ENCODE measurements around the gene OR11A1. TPM values are rescaled to one million over a fixed set of nuclear protein-coding genes. Genes with fewer than 3 reads are reported as not detected.
"Not testable (repeated sequence)": the region's sequence is repeated elsewhere in the genome, so short reads cannot be mapped to it uniquely, and the experiment has no call there.

The OR11A1 gene
- polyA plus RNA-seq, 2 donors = not detected

- Histone ChIP-seq H3K4me3 (ENCODE audit: low read depth in 1 of 2, low read length in 2 of 2) (no peak overlapping the region), H3K4me1 (ENCODE audit: control insufficient read depth in 2 of 2, insufficient read depth in 2 of 2, low read length in 1 of 2) (no peaks in the 10 kb centered on the region), H3K27ac (ENCODE audit: low read depth in 2 of 2, low read length in 1 of 2) (no peak overlapping the region), H3K27me3 (ENCODE audit: control insufficient read depth in 1 of 2, insufficient read depth in 2 of 2, low read length in 2 of 2) (no peaks in the 10 kb centered on the region), H3K36me3 (ENCODE audit: control insufficient read depth in 2 of 2, insufficient read depth in 2 of 2, low read length in 1 of 2) (no peaks in the 10 kb centered on the region), H3K9me3 (ENCODE audit: control insufficient read depth in 2 of 2, insufficient read depth in 1 of 2, low read depth in 1 of 2, low read length in 1 of 2) (no peaks in the 10 kb centered on the region)
- WGBS, 2 donors = 80% methylated on average over 6 of the region's 6 CpGs
Measured at GRCh38 chr6:29462022-29462421, 5.2 kb upstream of the OR11A1 start.

- H3K4me1 ChIP-seq (ENCODE audit: control insufficient read depth in 2 of 2, insufficient read depth in 2 of 2, low read length in 1 of 2) = no peaks in the 10 kb centered on the region
- WGBS, 2 donors = 63 to 65% methylated on average over 5 of the region's 5 CpGs
- no peak overlapping the region for H3K27ac ChIP-seq (ENCODE audit: low read depth in 2 of 2, low read length in 1 of 2)
- H3K36me3 ChIP-seq (ENCODE audit: control insufficient read depth in 2 of 2, insufficient read depth in 2 of 2, low read length in 1 of 2) = no peaks in the 10 kb centered on the region
- no peak overlapping the region for H3K4me3 ChIP-seq (ENCODE audit: low read depth in 1 of 2, low read length in 2 of 2)
- H3K27me3 ChIP-seq (ENCODE audit: control insufficient read depth in 1 of 2, insufficient read depth in 2 of 2, low read length in 2 of 2) = no peaks in the 10 kb centered on the region
- no peaks in the 10 kb centered on the region for H3K9me3 ChIP-seq (ENCODE audit: control insufficient read depth in 2 of 2, insufficient read depth in 1 of 2, low read depth in 1 of 2, low read length in 1 of 2)
Measured at GRCh38 chr6:29461021-29461814, 4.3 kb upstream of the OR11A1 start.

- H3K27ac ChIP-seq (ENCODE audit: low read depth in 2 of 2, low read length in 1 of 2) = no peak overlapping the region
- 73 to 77% methylated on average over 3 of the region's 3 CpGs for WGBS, 2 donors
- H3K4me3 ChIP-seq (ENCODE audit: low read depth in 1 of 2, low read length in 2 of 2) = no peak overlapping the region
- no peaks in the 10 kb centered on the region for H3K9me3 ChIP-seq (ENCODE audit: control insufficient read depth in 2 of 2, insufficient read depth in 1 of 2, low read depth in 1 of 2, low read length in 1 of 2)
- H3K4me1 ChIP-seq (ENCODE audit: control insufficient read depth in 2 of 2, insufficient read depth in 2 of 2, low read length in 1 of 2) = no peaks in the 10 kb centered on the region
- H3K27me3 ChIP-seq (ENCODE audit: control insufficient read depth in 1 of 2, insufficient read depth in 2 of 2, low read length in 2 of 2) = no peaks in the 10 kb centered on the region
- no peaks in the 10 kb centered on the region for H3K36me3 ChIP-seq (ENCODE audit: control insufficient read depth in 2 of 2, insufficient read depth in 2 of 2, low read length in 1 of 2)
Measured at GRCh38 chr6:29451471-29452193, 5.2 kb downstream of the OR11A1 start.

GRCh38 chr6:29447670-29448069, 9.2 kb downstream of the OR11A1 start:
- 80 to 89% methylated on average over 1 of the region's 1 CpG for WGBS, 2 donors
- H3K4me1 ChIP-seq (ENCODE audit: control insufficient read depth in 2 of 2, insufficient read depth in 2 of 2, low read length in 1 of 2) = no peaks in the 10 kb centered on the region
- H3K4me3 ChIP-seq (ENCODE audit: low read depth in 1 of 2, low read length in 2 of 2) = no peak overlapping the region
- no peaks in the 10 kb centered on the region for H3K9me3 ChIP-seq (ENCODE audit: control insufficient read depth in 2 of 2, insufficient read depth in 1 of 2, low read depth in 1 of 2, low read length in 1 of 2)
- H3K27me3 ChIP-seq (ENCODE audit: control insufficient read depth in 1 of 2, insufficient read depth in 2 of 2, low read length in 2 of 2) = no peaks in the 10 kb centered on the region
- no peak overlapping the region for H3K27ac ChIP-seq (ENCODE audit: low read depth in 2 of 2, low read length in 1 of 2)
- no peaks in the 10 kb centered on the region for H3K36me3 ChIP-seq (ENCODE audit: control insufficient read depth in 2 of 2, insufficient read depth in 2 of 2, low read length in 1 of 2)

GRCh38 chr6:29444031-29444430, 12.8 kb downstream of the OR11A1 start:
- 64 to 74% methylated on average over 1 of the region's 1 CpG for WGBS, 2 donors
- not testable (repeated sequence) for H3K4me1 ChIP-seq (ENCODE audit: control insufficient read depth in 2 of 2, insufficient read depth in 2 of 2, low read length in 1 of 2); H3K4me3 ChIP-seq (ENCODE audit: low read depth in 1 of 2, low read length in 2 of 2); H3K9me3 ChIP-seq (ENCODE audit: control insufficient read depth in 2 of 2, insufficient read depth in 1 of 2, low read depth in 1 of 2, low read length in 1 of 2); H3K36me3 ChIP-seq (ENCODE audit: control insufficient read depth in 2 of 2, insufficient read depth in 2 of 2, low read length in 1 of 2); H3K27me3 ChIP-seq (ENCODE audit: control insufficient read depth in 1 of 2, insufficient read depth in 2 of 2, low read length in 2 of 2); H3K27ac ChIP-seq (ENCODE audit: low read depth in 2 of 2, low read length in 1 of 2)

GRCh38 chr6:29442719-29443118, 14.2 kb downstream of the OR11A1 start:
- Histone ChIP-seq H3K27me3 (ENCODE audit: control insufficient read depth in 1 of 2, insufficient read depth in 2 of 2, low read length in 2 of 2) (no peaks in the 10 kb centered on the region), H3K4me1 (ENCODE audit: control insufficient read depth in 2 of 2, insufficient read depth in 2 of 2, low read length in 1 of 2) (peaks cover 0 to 3% of the 10 kb centered on the region in 2 donors), H3K36me3 (ENCODE audit: control insufficient read depth in 2 of 2, insufficient read depth in 2 of 2, low read length in 1 of 2) (no peaks in the 10 kb centered on the region), H3K4me3 (ENCODE audit: low read depth in 1 of 2, low read length in 2 of 2) (no peak overlapping the region), H3K27ac (ENCODE audit: low read depth in 2 of 2, low read length in 1 of 2) (no peak overlapping the region), H3K9me3 (ENCODE audit: control insufficient read depth in 2 of 2, insufficient read depth in 1 of 2, low read depth in 1 of 2, low read length in 1 of 2) (no peaks in the 10 kb centered on the region)
- WGBS, 2 donors = 89 to 96% methylated on average over 1 of the region's 1 CpG

GRCh38 chr6:29439006-29439405, 17.9 kb downstream of the OR11A1 start, which contains the start of gene OR10C1:
OR10C1 (plus strand) TSS chr6:29439306; CDS start chr6:29440016, 710 bp downstream.
- H3K4me1 ChIP-seq (ENCODE audit: control insufficient read depth in 2 of 2, insufficient read depth in 2 of 2, low read length in 1 of 2) = peaks cover 0 to 3% of the 10 kb centered on the region in 2 donors
- H3K27me3 ChIP-seq (ENCODE audit: control insufficient read depth in 1 of 2, insufficient read depth in 2 of 2, low read length in 2 of 2) = no peaks in the 10 kb centered on the region
- no peak within 1 kb of the TSS for H3K27ac ChIP-seq (ENCODE audit: low read depth in 2 of 2, low read length in 1 of 2)
- no peak within 1 kb of the TSS for H3K4me3 ChIP-seq (ENCODE audit: low read depth in 1 of 2, low read length in 2 of 2)
- no peaks in the 10 kb centered on the region for H3K36me3 ChIP-seq (ENCODE audit: control insufficient read depth in 2 of 2, insufficient read depth in 2 of 2, low read length in 1 of 2)
- H3K9me3 ChIP-seq (ENCODE audit: control insufficient read depth in 2 of 2, insufficient read depth in 1 of 2, low read depth in 1 of 2, low read length in 1 of 2) = no peaks in the 10 kb centered on the region

GRCh38 chr6:29436730-29437129, 20.1 kb downstream of the OR11A1 start:
- not testable (repeated sequence) for H3K36me3 ChIP-seq (ENCODE audit: control insufficient read depth in 2 of 2, insufficient read depth in 2 of 2, low read length in 1 of 2); H3K27ac ChIP-seq (ENCODE audit: low read depth in 2 of 2, low read length in 1 of 2); H3K9me3 ChIP-seq (ENCODE audit: control insufficient read depth in 2 of 2, insufficient read depth in 1 of 2, low read depth in 1 of 2, low read length in 1 of 2); H3K27me3 ChIP-seq (ENCODE audit: control insufficient read depth in 1 of 2, insufficient read depth in 2 of 2, low read length in 2 of 2); H3K4me3 ChIP-seq (ENCODE audit: low read depth in 1 of 2, low read length in 2 of 2); H3K4me1 ChIP-seq (ENCODE audit: control insufficient read depth in 2 of 2, insufficient read depth in 2 of 2, low read length in 1 of 2)
- WGBS, 2 donors = 70 to 76% methylated on average over 18 of the region's 18 CpGs

- H3K9me3 ChIP-seq (ENCODE audit: control insufficient read depth in 2 of 2, insufficient read depth in 1 of 2, low read depth in 1 of 2, low read length in 1 of 2) = no peaks in the 10 kb centered on the region
- no peak overlapping the region for H3K27ac ChIP-seq (ENCODE audit: low read depth in 2 of 2, low read length in 1 of 2)
- H3K4me1 ChIP-seq (ENCODE audit: control insufficient read depth in 2 of 2, insufficient read depth in 2 of 2, low read length in 1 of 2) = no peaks in the 10 kb centered on the region
- no peak overlapping the region for H3K4me3 ChIP-seq (ENCODE audit: low read depth in 1 of 2, low read length in 2 of 2)
- H3K36me3 ChIP-seq (ENCODE audit: control insufficient read depth in 2 of 2, insufficient read depth in 2 of 2, low read length in 1 of 2) = no peaks in the 10 kb centered on the region
- H3K27me3 ChIP-seq (ENCODE audit: control insufficient read depth in 1 of 2, insufficient read depth in 2 of 2, low read length in 2 of 2) = no peaks in the 10 kb centered on the region
- 79 to 84% methylated on average over 3 of the region's 3 CpGs for WGBS, 2 donors
Measured at GRCh38 chr6:29426654-29427053, 30.2 kb downstream of the OR11A1 start.

- Histone ChIP-seq H3K4me3 (ENCODE audit: low read depth in 1 of 2, low read length in 2 of 2) (no peak overlapping the region), H3K9me3 (ENCODE audit: control insufficient read depth in 2 of 2, insufficient read depth in 1 of 2, low read depth in 1 of 2, low read length in 1 of 2) (no peaks in the 10 kb centered on the region)
- 38 to 48% methylated on average over 1 of the region's 1 CpG for WGBS, 2 donors
Measured at GRCh38 chr6:29425075-29425474, 31.8 kb downstream of the OR11A1 start.

More at GRCh38 chr6:29425075-29425474, 31.8 kb downstream of the OR11A1 start:
- H3K36me3 ChIP-seq (ENCODE audit: control insufficient read depth in 2 of 2, insufficient read depth in 2 of 2, low read length in 1 of 2) = no peaks in the 10 kb centered on the region
- H3K27ac ChIP-seq (ENCODE audit: low read depth in 2 of 2, low read length in 1 of 2) = no peak overlapping the region
- H3K4me1 ChIP-seq (ENCODE audit: control insufficient read depth in 2 of 2, insufficient read depth in 2 of 2, low read length in 1 of 2) = no peaks in the 10 kb centered on the region
- H3K27me3 ChIP-seq (ENCODE audit: control insufficient read depth in 1 of 2, insufficient read depth in 2 of 2, low read length in 2 of 2) = no peaks in the 10 kb centered on the region

Data from esophagus (tissue), 2 donors.